Measurements from ENCODE around the gene LRRC71. TPM values are rescaled to one million over a fixed set of nuclear protein-coding genes. Genes with fewer than 3 reads are reported as not detected.
A peak's percentile ranks its signal among the peaks of the same experiment; 100 is the strongest.

The LRRC71 gene
- total and polyA plus RNA-seq, 10 donors: 0.03 to 0.51 (median 0.33) TPM; not detected in 4

- Histone ChIP-seq H3K27ac (no peak overlapping the region), H3K4me3 (peak overlapping the region in 2 of 8 donors; percentile 14 to 44), H3K9me3 (no peaks in the 10 kb centered on the region), H3K27me3 (replicated peaks in 1 of 7) (peaks cover 8 to 100% (median 76%) of the 10 kb centered on the region in 7 donors), H3K4me1 (peaks cover 8 to 55% (median 30%) of the 10 kb centered on the region in 6 donors), H3K36me3 (no peaks in the 10 kb centered on the region)
- TF ChIP-seq CTCF (IDR thresholded peaks at IDR 0.05 in 8 of 11, conservative IDR thresholded peaks at IDR 0.05 in 3 of 11) (no peak), POLR2AphosphoS5 (IDR thresholded peaks at IDR 0.05) (no peak), POLR2A (IDR thresholded peaks at IDR 0.05) (no peak)
- DNase-seq: no peak
- intact Hi-C loops (cut with DNase I; ENCODE audit: low total_unique reads): no loop called here
- WGBS, 5 donors: 2 to 7% (median 4%) methylated on average over 39 to 64 of the region's 64 CpGs
Measured at GRCh38 chr1:156923670-156924477, 3.4 kb downstream of the LRRC71 start.

- no peaks in the 10 kb centered on the region for H3K9me3 ChIP-seq
- intact Hi-C loops (cut with DNase I; ENCODE audit: low total_unique reads): no loop called here
- H3K36me3 ChIP-seq: no peaks in the 10 kb centered on the region
- TF ChIP-seq POLR2AphosphoS5 (IDR thresholded peaks at IDR 0.05): no peak
- TF ChIP-seq CTCF (IDR thresholded peaks at IDR 0.05 in 8 of 11, conservative IDR thresholded peaks at IDR 0.05 in 3 of 11): no peak
- no peak for TF ChIP-seq POLR2A (IDR thresholded peaks at IDR 0.05)
- H3K27me3 ChIP-seq (replicated peaks in 1 of 7): peaks cover 8 to 100% (median 76%) of the 10 kb centered on the region in 7 donors
- H3K27ac ChIP-seq: no peak overlapping the region
- no peak for DNase-seq
- peak overlapping the region in 1 of 8 donors; percentile 44 for H3K4me3 ChIP-seq
- 41 to 54% (median 44%) methylated on average over 17 to 22 of the region's 22 CpGs for WGBS, 5 donors
- peaks cover 8 to 55% (median 30%) of the 10 kb centered on the region in 6 donors for H3K4me1 ChIP-seq
Measured at GRCh38 chr1:156924478-156925153, 4.2 kb downstream of the LRRC71 start.

GRCh38 chr1:156925154-156926010 is 5.0 kb downstream of the LRRC71 start:
- WGBS, 5 donors: 80 to 88% (median 85%) methylated on average over 5 of the region's 5 CpGs
- peaks cover 5 to 100% (median 72%) of the 10 kb centered on the region in 7 donors for H3K27me3 ChIP-seq (replicated peaks in 1 of 7)
- H3K9me3 ChIP-seq: no peaks in the 10 kb centered on the region
- H3K4me3 ChIP-seq: no peak overlapping the region
- H3K4me1 ChIP-seq: peaks cover 8 to 47% (median 27%) of the 10 kb centered on the region in 6 donors
- intact Hi-C loops (cut with DNase I; ENCODE audit: low total_unique reads): no loop called here
- DNase-seq: no peak
- TF ChIP-seq POLR2A (IDR thresholded peaks at IDR 0.05) (no peak), POLR2AphosphoS5 (IDR thresholded peaks at IDR 0.05) (no peak), CTCF (IDR thresholded peaks at IDR 0.05 in 8 of 11, conservative IDR thresholded peaks at IDR 0.05 in 3 of 11) (no peak)
- no peaks in the 10 kb centered on the region for H3K36me3 ChIP-seq
- no peak overlapping the region for H3K27ac ChIP-seq

Data from spleen (tissue), 11 donors.